BJ (cell line): Measurements from ENCODE around the gene CASP6. TPM values are rescaled to one million over a fixed set of nuclear protein-coding genes. Genes with fewer than 3 reads are reported as not detected.
"Not testable (repeated sequence)": the region's sequence is repeated elsewhere in the genome, so short reads cannot be mapped to it uniquely, and the experiment has no call there.

Experiments used
- CTCF ChIA-PET: fragments of 350-600 bp; formaldehyde crosslinking; extraction: SDS; loops from one replicate; lab custom pipeline; 2021; ENCODE audit warnings: antibody characterized with exemption, inconsistent platforms; lab: Yijun Ruan, JAX
- POLR2A ChIA-PET: fragments of 300-600 bp; sonication (Branson Sonifier 250); formaldehyde crosslinking; extraction: SDS; loops from one replicate; lab custom pipeline; 2021; ENCODE audit warnings: antibody characterized with exemption; lab: Charles Lee
- DNase-seq: peaks from one replicate; pipeline ENCODE4 v3.0.0-alpha.2; 2011; ENCODE audit warnings: low read depth
- H3K27me3 ChIP-seq: 2 replicates; pipeline ENCODE4 v1.6.0; 2011; ENCODE audit warnings: low read length; ENCODE audit not compliant: control insufficient read depth, insufficient read depth
- H3K36me3 ChIP-seq: 2 replicates; pipeline ENCODE4 v1.5.1; 2011; ENCODE audit warnings: low read length; ENCODE audit not compliant: control insufficient read depth, insufficient read depth
- H3K4me3 ChIP-seq: 2 replicates; pipeline ENCODE4 v1.5.1; 2011; ENCODE audit warnings: low read depth, mild to moderate bottlenecking, control low read depth, low read length
- polyA plus RNA-seq: library from polyadenylated mRNA; depleted of rRNA; stranded (reverse); fragments of >200 nt; gene quantifications from 2 replicates; pipeline ENCODE4 v1.2.3, GENCODE V29; 2011
- TF ChIP-seq, protein P1 (sequence below): IDR thresholded peaks from 2 replicates; pipeline ENCODE4 v1.5.1; 2011; ENCODE audit warnings: low read depth, mild to moderate bottlenecking, control low read depth, inconsistent platforms, low read length, moderate library complexity; ENCODE audit not compliant: insufficient read depth

CASP6 gene
- polyA plus RNA-seq, 1 experiment, result 17.0 TPM

DNA sequence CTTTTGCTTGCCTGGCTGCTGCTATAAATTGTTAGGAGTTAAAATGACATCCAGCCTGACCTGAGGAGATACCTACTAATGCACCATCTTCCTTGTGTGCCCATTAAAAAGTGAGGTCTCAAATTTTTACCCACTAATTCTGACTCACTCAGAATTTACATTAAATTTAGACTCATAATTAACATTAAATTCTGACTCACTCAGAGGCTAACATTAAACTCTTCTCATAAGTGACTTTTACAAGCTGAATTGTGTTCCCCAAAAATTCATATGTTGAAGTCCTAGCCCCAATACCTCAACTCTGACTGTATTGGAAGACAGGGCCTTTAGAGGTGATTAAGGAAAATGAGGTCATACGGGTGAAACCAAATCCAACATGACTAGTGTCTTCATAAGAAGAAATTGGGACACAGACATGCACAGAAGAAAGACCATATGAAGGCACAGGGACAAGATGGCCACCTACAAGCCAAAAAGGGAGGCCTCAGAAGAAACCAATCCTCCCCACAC, 11.8 kb downstream of the CASP6 start:
- ChIA-PET POLR2A (no interaction called here), CTCF (interaction anchor here (1.3 kb wide), 2 partner anchors 9 to 11 kb away, joined by 3 to 5 read pairs; no protein-coding TSS in a partner anchor)
- no peak overlapping the region for H3K4me3 ChIP-seq
- no peak for DNase-seq
- no peaks in the 10 kb centered on the region for H3K27me3 ChIP-seq
- TF ChIP-seq, protein P1, sequence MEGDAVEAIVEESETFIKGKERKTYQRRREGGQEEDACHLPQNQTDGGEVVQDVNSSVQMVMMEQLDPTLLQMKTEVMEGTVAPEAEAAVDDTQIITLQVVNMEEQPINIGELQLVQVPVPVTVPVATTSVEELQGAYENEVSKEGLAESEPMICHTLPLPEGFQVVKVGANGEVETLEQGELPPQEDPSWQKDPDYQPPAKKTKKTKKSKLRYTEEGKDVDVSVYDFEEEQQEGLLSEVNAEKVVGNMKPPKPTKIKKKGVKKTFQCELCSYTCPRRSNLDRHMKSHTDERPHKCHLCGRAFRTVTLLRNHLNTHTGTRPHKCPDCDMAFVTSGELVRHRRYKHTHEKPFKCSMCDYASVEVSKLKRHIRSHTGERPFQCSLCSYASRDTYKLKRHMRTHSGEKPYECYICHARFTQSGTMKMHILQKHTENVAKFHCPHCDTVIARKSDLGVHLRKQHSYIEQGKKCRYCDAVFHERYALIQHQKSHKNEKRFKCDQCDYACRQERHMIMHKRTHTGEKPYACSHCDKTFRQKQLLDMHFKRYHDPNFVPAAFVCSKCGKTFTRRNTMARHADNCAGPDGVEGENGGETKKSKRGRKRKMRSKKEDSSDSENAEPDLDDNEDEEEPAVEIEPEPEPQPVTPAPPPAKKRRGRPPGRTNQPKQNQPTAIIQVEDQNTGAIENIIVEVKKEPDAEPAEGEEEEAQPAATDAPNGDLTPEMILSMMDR, result no peak
- peaks cover 4% of the 10 kb centered on the region for H3K36me3 ChIP-seq

DNA sequence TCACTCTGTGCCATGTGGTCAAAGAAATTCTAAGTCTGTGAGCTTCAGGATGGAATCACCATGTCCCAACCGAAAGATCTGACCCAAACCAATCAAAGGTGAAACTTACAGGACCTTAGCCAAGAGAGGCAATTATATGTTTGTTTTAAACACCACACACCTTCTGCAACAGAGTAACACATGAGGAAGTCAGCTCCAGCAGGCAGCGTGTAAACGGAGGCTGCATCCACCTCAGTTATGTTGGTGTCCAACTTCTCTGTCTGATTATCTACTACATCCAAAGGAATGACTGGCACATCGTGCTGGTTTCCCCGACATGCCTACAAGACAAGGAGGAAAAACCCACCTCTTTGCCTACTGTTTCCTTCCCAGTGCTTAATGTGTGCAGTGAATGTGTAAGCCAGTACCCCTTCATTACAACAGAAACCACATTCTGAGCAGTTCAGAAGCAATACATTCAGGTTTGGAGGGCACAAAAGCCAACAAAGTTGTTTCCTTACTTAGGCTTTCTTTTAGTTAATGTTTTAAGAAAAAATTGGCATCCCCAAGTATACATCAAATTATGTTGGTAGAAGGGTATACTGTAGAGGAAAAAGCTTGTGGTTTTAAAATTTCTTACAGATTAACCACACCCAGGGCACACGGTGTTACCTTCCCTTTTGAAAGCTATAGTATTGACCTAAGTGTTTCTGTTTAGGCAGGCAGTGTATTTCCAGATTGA, 12.4 kb downstream of the CASP6 start:
- TF ChIP-seq, protein P1, result no peak
- peaks cover 4% of the 10 kb centered on the region for H3K36me3 ChIP-seq
- no peak for DNase-seq
- POLR2A ChIA-PET, result no interaction called here
- CTCF ChIA-PET, result interaction anchor here (0.7 to 1.3 kb wide), 3 partner anchors 10 to 32 kb away, joined by 3 to 5 read pairs (median 3); no protein-coding TSS in a partner anchor
- no peaks in the 10 kb centered on the region for H3K27me3 ChIP-seq
- H3K4me3 ChIP-seq, result no peak overlapping the region

DNA sequence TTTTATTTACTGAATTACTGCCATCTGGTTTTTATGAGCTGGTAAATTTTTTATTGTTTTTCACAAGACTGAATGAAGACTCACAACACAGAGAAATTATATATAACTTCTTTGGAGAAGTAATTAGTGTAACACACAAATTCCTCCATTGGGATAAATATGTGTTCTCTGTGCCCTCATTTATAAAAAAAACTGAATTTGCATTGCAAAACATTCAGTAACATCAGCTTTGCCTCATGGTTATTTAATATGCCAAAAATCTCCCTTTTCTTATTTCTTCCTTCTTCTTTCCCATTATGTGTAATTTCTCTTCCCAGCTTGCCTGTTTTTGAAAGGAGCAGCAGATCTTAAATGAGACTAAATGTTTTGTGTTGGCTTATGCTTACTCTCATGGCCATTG, 18.5 kb downstream of the CASP6 start:
- DNase-seq, result no peak
- CTCF ChIA-PET, result interaction anchor here (1.2 kb wide), 1 partner anchor 17 kb away, joined by 4 read pairs; no protein-coding TSS in a partner anchor
- POLR2A ChIA-PET, result no interaction called here
- no peaks in the 10 kb centered on the region for H3K36me3 ChIP-seq
- H3K27me3 ChIP-seq, result no peaks in the 10 kb centered on the region
- TF ChIP-seq, protein P1, result no peak
- no peak overlapping the region for H3K4me3 ChIP-seq

DNA sequence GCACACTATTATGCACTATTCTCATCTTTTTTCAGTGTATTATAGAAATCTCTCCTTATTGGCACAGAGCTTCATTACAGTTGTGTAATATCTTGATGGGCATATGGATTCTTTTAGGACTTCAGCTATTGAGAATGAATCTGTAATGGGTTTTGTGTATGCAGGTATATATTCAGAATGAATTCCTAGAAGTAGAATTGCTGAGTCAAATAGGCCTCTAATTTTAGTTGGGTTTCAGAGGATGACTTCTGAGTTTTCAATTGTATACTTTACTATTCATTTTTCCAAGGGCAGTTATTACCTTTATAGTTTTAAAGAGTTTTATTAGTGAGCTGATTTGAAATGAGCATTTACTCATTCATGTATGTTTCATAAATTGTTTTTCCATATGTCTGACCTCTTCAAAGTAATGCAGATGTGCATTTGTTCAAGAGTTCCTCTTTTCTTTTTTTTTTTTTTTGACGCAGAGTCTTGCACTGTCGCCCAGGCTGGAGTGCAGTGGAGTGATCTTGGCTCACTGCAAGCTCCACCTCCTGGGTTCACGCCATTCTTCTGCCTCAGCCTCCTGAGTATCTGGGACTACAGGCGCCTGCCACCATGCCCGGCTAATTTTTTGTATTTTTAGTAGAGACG, 19.5 kb downstream of the CASP6 start:
- H3K27me3 ChIP-seq, result no peaks in the 10 kb centered on the region
- DNase-seq, result no peak
- no peaks in the 10 kb centered on the region for H3K36me3 ChIP-seq
- H3K4me3 ChIP-seq, result no peak overlapping the region
- TF ChIP-seq, protein P1, result no peak
- ChIA-PET POLR2A (no interaction called here), CTCF (interaction anchor here (0.8 to 0.9 kb wide), 2 partner anchors 10 to 17 kb away, joined by 3 to 4 read pairs; no protein-coding TSS in a partner anchor)

DNA sequence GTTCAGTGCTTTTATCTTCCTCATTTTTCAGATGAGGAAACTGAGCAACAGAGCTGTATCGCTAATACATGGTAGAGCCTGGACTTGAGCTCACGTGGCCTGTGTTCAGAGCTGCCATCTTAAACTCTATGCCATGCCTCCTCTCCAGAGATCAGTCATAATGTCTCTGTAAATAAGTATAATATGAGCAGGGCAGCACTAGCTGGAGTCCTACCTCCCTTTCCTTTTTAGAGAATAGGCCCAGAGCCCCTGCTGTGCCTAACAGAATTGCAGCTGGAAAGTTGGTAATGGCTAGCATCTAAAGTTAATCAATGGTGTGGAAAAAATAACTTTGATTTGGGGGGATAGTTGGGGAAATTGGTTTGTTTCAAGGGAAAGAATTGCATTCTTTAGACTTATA, 20.4 kb downstream of the CASP6 start:
- POLR2A ChIA-PET, result no interaction called here
- no peak for DNase-seq
- no peaks in the 10 kb centered on the region for H3K27me3 ChIP-seq
- no peak overlapping the region for H3K4me3 ChIP-seq
- TF ChIP-seq, protein P1, result no peak
- CTCF ChIA-PET, result no interaction called here
- H3K36me3 ChIP-seq, result no peaks in the 10 kb centered on the region

DNA sequence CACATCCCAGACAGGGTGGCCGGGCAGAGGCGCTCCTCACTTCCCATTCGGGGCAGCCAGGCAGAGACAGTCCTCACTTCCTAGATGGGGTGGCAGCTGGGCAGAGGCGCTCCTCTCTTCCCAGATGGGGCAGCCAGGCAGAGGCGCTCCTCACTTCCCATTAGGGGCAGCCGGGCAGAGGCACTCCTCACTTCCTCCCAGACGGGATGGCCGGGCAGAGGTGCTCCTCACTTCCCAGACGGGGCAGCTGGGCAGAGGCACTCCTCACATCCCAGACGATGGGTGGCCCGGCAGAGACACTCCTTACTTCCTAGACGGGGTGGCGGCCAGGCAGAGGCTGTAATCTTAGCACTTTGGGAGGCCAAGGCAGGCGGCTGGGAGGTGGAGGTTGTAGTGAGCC, 24.3 kb downstream of the CASP6 start:
- H3K4me3 ChIP-seq, CTCF ChIA-PET, H3K36me3 ChIP-seq, H3K27me3 ChIP-seq, DNase-seq: not testable (repeated sequence)
- POLR2A ChIA-PET, result interaction anchor here (0.7 kb wide), 1 partner anchor 80 kb away, joined by 5 read pairs; no protein-coding TSS in a partner anchor

DNA sequence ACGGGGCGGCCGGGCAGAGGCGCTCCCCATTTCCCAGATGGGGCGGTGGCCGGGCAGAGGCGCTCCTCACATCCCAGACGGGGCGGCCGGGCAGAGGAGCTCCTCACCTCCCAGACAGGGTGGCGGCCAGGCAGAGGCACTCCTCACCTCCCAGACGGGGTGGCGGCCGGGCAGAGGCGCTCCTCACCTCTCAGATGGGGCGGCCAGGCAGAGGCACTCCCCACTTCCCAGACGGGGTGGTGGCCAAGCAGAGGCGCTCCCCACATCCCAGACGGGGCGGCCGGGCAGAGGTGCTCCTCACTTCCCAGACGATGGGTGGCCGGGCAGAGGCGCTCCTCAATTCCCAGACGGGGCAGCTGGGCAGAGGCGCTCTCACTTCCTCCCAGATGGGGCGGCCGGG, 24.8 kb downstream of the CASP6 start:
- H3K4me3 ChIP-seq, H3K27me3 ChIP-seq, H3K36me3 ChIP-seq, CTCF ChIA-PET, POLR2A ChIA-PET, DNase-seq: not testable (repeated sequence)
